OCI-LY3 (cell line): ENCODE data around the gene PSMC3.
A peak's percentile ranks its signal among the peaks of the same experiment; 100 is the strongest.

ENCODE experiments used
- H2AFZ ChIP-seq: fragments of 200-600, 300-600 bp; shearing (Covaris generic); 2 replicates; pipeline ENCODE4 v1.6.0; 2014; ENCODE audit warnings: antibody characterized with exemption, low read depth, low read length
- H3K27ac ChIP-seq: fragments of 200-600, 300-600 bp; sonication (generic); 2 replicates; pipeline ENCODE4 v1.5.1; 2014; ENCODE audit warnings: mild to moderate bottlenecking, low read length, moderate library complexity, mixed read lengths
- H3K27me3 ChIP-seq: fragments of 200-600, 300-600 bp; sonication (generic); 2 replicates; pipeline ENCODE4 v1.6.1; 2014; ENCODE audit warnings: low read depth, low read length, mixed read lengths
- H3K36me3 ChIP-seq: fragments of 200-600, 300-600 bp; sonication (generic); replicated peaks from 2 replicates; pipeline ENCODE3; 2014; ENCODE audit warnings: low read depth, low read length, mixed read lengths
- H3K4me1 ChIP-seq: fragments of 300-600, 200-600 bp; sonication (generic); 2 replicates; pipeline ENCODE4 v1.6.1; 2014; ENCODE audit warnings: low read length, mixed read lengths
- H3K4me2 ChIP-seq: fragments of 200-600, 300-600 bp; sonication (generic); 2 replicates; pipeline ENCODE4 v1.6.1; 2014; ENCODE audit warnings: low read length, mixed read lengths
- H3K4me3 ChIP-seq: fragments of 300-600, 200-600 bp; sonication (generic); 2 replicates; pipeline ENCODE4 v1.5.1; 2014; ENCODE audit warnings: antibody characterized with exemption, mild to moderate bottlenecking, low read length, moderate library complexity
- H3K79me2 ChIP-seq: fragments of 300-600, 200-600 bp; shearing (Covaris generic); 2 replicates; pipeline ENCODE4 v1.6.1; 2014; ENCODE audit warnings: mild to moderate bottlenecking, low read length, mixed read lengths
- H3K9ac ChIP-seq: fragments of 300-600, 200-600 bp; shearing (Covaris generic); 2 replicates; pipeline ENCODE4 v1.6.0; 2014; ENCODE audit warnings: mild to moderate bottlenecking, low read length, moderate library complexity
- H3K9me3 ChIP-seq: fragments of 200-600, 300-600 bp; shearing (Covaris generic); 2 replicates; pipeline ENCODE4 v1.6.1; 2014; ENCODE audit warnings: low read length, mixed read lengths; ENCODE audit not compliant: insufficient read depth
- H4K20me1 ChIP-seq: fragments of 200-600, 300-600 bp; sonication (generic); 2 replicates; pipeline ENCODE4 v1.6.1; 2016; ENCODE audit warnings: low read length, mixed read lengths; ENCODE audit not compliant: insufficient read depth
- CTCF ChIP-seq: fragments of 200-600, 300-600 bp; sonication (generic); IDR thresholded peaks from 2 replicates; pipeline ENCODE4 v1.5.1; 2014; ENCODE audit warnings: antibody characterized with exemption, low read length, low read depth
- EZH2phosphoT487 ChIP-seq: fragments of 200-600 bp; shearing (Covaris generic); IDR thresholded peaks from 2 replicates; pipeline ENCODE4 v1.6.1; 2018; ENCODE audit warnings: antibody characterized with exemption, mixed run types, low read depth

PSMC3 gene

GRCh38 chr11:47396049-47396320 lies 30.3 kb downstream of the PSMC3 start:
- H3K27me3 ChIP-seq: no peaks in the 10 kb centered on the region
- no peaks in the 10 kb centered on the region for H4K20me1 ChIP-seq
- H3K4me2 ChIP-seq: no peak overlapping the region
- H3K36me3 ChIP-seq: no peaks in the 10 kb centered on the region
- H3K4me1 ChIP-seq: peaks cover 49% of the 10 kb centered on the region
- H3K27ac ChIP-seq: no peak overlapping the region
- TF ChIP-seq CTCF (no peak), EZH2phosphoT487 (no peak)
- H2AFZ ChIP-seq: peak overlapping the region; percentile 6; the same call in 1 of the 2 replicates
- H3K79me2 ChIP-seq: no peaks in the 10 kb centered on the region
- no peaks in the 10 kb centered on the region; the same call in 1 of the 2 replicates for H3K9me3 ChIP-seq
- H3K9ac ChIP-seq: no peak overlapping the region
- no peak overlapping the region for H3K4me3 ChIP-seq

GRCh38 chr11:47395223-47396048 lies 30.8 kb downstream of the PSMC3 start:
- Histone ChIP-seq H3K4me3 (peak overlapping the region; percentile 60), H3K9ac (peak overlapping the region; percentile 66), H3K4me1 (peaks cover 49% of the 10 kb centered on the region), H3K27me3 (no peaks in the 10 kb centered on the region), H3K9me3 (no peaks in the 10 kb centered on the region; the same call in 1 of the 2 replicates), H4K20me1 (no peaks in the 10 kb centered on the region), H3K4me2 (peak overlapping the region; percentile 69), H3K36me3 (no peaks in the 10 kb centered on the region), H2AFZ (peak overlapping the region; percentile 97), H3K27ac (peak overlapping the region; percentile 77), H3K79me2 (no peaks in the 10 kb centered on the region)
- no peak for TF ChIP-seq EZH2phosphoT487
- no peak for TF ChIP-seq CTCF

- Histone ChIP-seq H3K4me2 (peak overlapping the region; percentile 69), H3K79me2 (no peaks in the 10 kb centered on the region), H3K9ac (peak overlapping the region; percentile 66), H2AFZ (peak overlapping the region; percentile 97), H4K20me1 (no peaks in the 10 kb centered on the region), H3K27me3 (no peaks in the 10 kb centered on the region), H3K4me3 (peak overlapping the region; percentile 60), H3K9me3 (no peaks in the 10 kb centered on the region), H3K4me1 (peaks cover 46% of the 10 kb centered on the region), H3K36me3 (no peaks in the 10 kb centered on the region), H3K27ac (peak overlapping the region; percentile 77)
- TF ChIP-seq EZH2phosphoT487 (no peak), CTCF (no peak)
Observed at GRCh38 chr11:47394322-47395222, 31.7 kb downstream of the PSMC3 start.

- Histone ChIP-seq H3K4me2 (peak overlapping the region; percentile 69; the same call in 1 of the 2 replicates), H3K4me1 (peaks cover 42% of the 10 kb centered on the region), H3K27ac (no peak overlapping the region)
Observed at GRCh38 chr11:47394050-47394321, 32.3 kb downstream of the PSMC3 start.

More at GRCh38 chr11:47394050-47394321, 32.3 kb downstream of the PSMC3 start:
- Histone ChIP-seq H3K36me3 (no peaks in the 10 kb centered on the region), H3K9me3 (no peaks in the 10 kb centered on the region), H3K79me2 (no peaks in the 10 kb centered on the region), H4K20me1 (no peaks in the 10 kb centered on the region), H3K9ac (peak overlapping the region; percentile 66; the same call in 1 of the 2 replicates), H3K4me3 (no peak overlapping the region), H2AFZ (peak overlapping the region; percentile 97; the same call in 1 of the 2 replicates), H3K27me3 (no peaks in the 10 kb centered on the region)
- TF ChIP-seq EZH2phosphoT487 (no peak), CTCF (no peak)
